HUDEP-2 (cell line): Measurements from ENCODE around the gene MINK1.
"Not testable (repeated sequence)": the region's sequence is repeated elsewhere in the genome, so short reads cannot be mapped to it uniquely, and the experiment has no call there.

Experiments
- DNase-seq, 76 experiments: peaks; one replicate each; lab custom pipeline; 2025; ENCODE audit not compliant: unreplicated experiment in 76 of 76; lab: John Stamatoyannopoulos, UW

Gene MINK1

DNA sequence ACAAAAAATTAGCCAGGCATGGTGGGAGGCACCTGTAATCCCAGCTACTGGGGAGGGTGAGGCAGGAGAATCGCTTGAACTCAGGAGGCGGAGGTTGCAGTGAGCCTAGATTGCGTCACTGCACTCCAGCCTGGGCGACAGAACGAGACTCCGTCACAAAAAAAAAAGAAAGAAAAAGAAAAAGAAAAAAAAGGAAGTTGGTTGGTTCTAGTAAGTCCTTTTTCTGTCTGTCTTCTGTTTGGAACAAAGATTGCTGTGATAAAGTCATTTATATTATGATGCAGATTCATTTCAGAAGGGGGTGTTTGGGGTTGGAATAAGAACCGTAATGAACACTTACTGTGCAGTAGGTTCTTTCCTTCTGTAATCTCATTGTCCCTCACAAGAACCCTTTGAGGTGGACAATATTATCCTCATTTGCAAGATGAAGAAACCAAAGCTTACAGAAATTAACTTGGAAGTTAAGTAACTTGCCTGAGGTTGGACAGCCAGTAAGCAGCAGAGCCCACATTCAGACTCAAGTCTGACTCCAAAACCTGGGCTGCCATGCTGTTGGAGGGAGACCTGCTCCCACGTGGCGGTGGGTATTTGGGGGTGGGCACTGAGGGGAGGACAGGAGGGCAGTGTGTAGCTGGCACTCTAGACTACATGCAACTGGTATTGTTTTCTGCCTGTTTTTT lies 10.3 kb downstream of the MINK1 start:
- no peak for DNase-seq

DNA sequence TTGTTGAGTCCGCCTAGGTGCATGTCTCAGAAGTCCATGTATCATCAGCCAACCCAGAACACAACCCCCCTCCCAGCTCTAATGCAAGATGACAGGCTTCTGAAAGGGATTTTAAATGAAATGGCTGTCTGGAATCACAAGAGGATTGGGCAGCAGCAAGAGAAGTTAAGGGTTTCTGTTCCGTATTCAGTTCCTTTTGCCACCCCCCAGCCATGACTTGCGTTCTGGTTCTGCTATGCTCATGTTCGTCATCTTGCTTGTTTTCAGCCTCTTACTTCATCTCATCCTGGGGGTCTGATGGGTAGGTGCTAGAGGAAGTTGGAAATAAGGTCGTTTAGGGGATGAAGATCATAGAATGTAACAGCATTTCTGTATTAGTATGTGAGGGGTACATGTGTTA lies 12.0 kb downstream of the MINK1 start:
- no peak for DNase-seq

DNA sequence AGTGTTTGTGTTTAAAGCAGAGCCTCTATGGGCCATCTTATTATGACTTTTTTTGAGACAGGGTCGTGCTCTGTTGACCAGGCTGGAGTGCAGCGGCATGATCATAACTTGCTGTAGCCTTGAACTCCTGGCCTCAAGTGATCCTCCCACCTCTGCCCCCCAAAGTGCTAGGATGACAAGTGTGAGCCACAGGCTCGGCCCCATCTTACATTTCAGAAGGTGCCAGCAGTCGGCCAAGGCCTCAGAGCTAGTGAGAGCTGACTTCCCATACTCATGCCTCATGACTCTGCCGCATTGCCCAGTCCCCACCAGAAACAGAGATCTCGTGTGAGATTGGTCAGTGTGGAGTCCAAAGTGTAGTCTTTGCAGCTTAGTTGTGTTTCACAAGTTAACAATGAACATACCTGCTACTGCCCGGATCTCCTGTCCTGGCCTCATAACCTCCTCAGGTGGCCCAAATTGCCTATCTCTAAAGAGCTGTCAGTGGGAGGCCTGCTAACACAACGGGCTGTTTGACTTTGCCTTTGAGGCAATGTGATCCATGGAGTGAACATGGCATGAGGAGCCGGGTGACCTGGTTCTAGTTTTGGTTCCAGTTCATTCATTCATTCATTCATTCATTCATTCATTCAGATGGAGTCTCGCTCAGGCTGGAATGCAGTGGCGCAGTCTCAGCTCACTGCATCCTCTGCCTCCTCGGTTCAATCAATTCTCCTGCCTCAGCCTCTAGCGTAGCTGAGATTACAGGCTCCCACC lies 13.7 kb downstream of the MINK1 start:
- no peak for DNase-seq

DNA sequence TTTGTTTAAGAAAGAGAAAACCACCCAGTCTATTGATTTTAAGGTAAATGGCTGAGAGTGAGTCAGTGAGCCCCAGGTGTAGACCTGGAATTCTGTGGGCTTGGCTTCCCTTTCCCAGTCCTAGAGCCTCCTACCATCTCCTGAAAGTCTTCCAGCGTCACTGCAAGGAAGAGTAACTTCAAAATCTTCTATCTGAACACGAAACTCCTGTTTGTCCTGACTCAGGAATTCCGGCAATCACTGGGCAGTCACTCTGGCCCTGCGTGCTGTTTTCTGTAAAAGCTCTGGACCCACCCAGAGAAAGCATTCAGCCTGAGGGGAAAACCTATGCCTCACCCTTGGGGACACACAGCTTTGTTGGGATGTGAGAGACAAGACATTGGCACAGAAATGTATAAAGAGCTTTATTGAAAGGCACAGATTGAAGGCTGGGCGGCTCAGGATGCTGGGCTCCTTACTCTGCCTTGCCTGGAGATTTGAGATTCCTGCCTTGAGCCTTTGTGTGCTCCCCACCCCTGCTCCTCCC lies 15.9 kb downstream of the MINK1 start:
- DNase-seq = no peak

GRCh38 chr17:4850246-4850645 lies 17.1 kb downstream of the MINK1 start:
- DNase-seq = no peak

GRCh38 chr17:4851084-4851483 lies 17.9 kb downstream of the MINK1 start:
- no peak for DNase-seq

GRCh38 chr17:4852567-4853207 lies 19.5 kb downstream of the MINK1 start:
- peak in 9 of 76 experiments; percentile 4 to 31 (median 13) for DNase-seq

DNA sequence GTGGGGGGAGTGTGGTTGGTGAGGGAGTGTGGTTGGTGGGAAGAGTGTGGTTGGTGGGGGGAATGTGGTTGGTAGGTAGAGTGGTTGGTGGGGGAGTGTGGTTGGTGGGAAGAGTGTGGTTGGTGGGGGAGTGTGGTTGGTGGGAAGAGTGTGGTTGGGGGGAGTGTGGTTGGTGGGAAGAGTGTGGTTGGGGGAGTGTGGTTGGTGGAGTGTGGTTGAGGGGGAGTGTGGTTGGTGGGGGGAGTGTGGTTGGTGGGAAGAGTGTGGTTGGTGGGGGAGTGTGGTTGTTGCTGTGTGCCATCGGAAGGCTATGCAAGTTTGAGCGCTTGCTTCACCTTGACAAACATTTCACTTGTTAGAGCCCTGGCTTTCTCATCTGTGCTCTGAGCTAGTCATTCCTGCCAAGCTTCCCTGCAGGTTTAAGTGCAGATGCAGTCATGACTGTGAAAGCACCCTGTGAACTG lies 20.1 kb downstream of the MINK1 start:
- no peak for DNase-seq

DNA sequence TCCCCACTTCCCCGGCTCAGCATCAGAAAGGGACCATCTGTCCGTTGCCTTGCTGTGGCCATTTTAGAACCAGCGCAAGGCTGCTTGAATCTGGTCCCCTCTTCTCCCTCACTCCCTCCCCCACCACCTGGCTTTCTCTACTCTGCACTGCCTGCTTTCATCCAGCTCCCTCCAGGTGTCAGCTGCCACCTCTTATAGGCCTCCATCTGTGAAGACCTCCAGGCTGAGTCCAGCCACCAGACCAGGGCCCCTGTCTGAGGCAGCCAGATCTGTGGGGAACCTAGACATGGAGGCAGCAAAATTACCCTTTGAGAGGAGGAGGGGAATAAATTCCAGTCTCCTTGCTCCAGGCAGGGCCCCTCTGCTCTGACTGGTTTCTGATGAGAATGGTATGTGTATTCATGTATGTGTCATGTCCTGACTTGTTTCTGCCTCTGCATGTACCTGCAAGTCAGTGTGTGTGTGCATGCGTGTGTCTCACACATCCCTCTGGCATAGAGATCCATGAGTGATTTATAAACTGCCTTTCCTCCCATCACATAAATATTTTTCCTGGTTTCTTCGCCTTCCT lies 21.1 kb downstream of the MINK1 start:
- DNase-seq = no peak

GRCh38 chr17:4856271-4856936 lies 23.3 kb downstream of the MINK1 start:
- DNase-seq = no peak

DNA sequence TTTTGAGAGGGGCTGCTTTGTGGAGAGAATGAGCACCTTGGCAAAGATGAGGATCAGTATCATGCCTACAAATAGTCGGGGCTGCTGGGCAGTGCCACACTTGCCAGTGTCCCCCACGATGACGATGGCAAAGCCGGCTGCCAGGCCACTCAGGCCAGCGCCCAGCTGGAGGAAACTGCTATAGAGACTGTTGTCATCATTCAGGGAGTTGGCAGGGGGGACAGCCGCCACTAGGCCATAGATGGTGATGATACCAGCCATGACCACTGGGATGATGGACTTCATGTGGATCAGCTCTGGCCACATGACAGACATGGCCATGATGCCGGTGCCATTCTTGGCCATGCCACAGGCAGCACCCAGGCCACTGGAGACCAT lies 23.8 kb downstream of the MINK1 start:
- no peak for DNase-seq

- DNase-seq = not testable (repeated sequence)
Observed at GRCh38 chr17:4857347-4857746, 24.2 kb downstream of the MINK1 start.

DNA sequence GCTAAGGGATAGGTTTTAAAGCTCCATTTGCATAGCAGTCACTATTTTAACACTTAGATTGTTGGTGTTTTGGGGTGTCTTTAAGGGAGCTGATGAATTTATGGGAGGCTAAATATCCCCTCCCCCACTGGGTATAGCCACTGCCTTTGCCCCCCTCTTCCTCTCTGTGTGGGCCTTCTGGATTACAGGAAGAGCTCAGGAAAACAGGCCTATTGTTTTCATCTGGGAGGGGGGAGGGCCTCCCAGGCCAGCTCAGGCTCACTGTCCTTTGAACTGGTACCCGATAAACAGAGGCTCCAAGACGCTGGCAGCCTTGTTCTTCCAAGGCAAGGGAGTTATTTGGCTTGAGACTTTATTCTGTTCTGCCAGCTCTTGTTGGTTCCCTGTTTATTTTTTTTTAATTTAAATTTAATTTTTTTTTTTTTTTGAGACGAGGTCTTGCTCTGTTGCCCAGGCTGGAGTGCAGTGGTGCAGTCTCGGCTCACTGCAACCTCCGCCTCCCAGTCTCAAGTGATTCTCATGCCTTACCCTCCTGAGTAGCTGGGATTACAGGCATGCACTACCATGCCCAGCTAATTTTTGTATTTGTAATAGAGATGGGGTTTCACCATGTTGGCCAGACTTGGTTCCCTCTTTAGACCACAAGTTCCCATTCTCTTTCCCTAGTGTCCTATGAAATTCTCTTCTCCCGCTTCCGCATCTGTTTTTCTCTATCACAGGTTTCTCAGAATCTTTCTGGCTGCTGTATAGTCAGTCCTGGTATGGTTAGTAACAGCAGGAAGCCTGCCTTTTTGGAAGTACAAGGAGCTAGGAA lies 25.1 kb downstream of the MINK1 start:
- DNase-seq = no peak

DNA sequence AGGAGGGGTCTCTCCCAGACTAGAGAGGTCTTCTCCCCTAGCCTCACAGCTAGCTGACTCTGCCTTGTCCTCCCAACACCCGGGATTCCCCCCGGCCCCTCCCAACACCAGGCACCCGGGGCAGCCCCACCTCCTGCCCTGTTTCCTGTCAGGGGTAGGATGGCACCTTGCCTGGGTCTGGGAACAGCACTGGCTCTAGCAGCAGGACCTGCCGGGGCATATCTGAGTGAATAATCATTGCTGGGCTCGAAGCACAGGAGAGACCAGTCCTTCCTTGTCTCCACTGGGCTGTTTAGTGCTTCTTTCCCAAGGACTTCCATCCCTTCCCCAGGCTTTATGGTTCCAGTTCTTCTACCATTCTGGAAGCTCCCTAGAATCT lies 25.7 kb downstream of the MINK1 start:
- DNase-seq = no peak

GRCh38 chr17:4859816-4860625 lies 26.9 kb downstream of the MINK1 start:
- DNase-seq = no peak

DNA sequence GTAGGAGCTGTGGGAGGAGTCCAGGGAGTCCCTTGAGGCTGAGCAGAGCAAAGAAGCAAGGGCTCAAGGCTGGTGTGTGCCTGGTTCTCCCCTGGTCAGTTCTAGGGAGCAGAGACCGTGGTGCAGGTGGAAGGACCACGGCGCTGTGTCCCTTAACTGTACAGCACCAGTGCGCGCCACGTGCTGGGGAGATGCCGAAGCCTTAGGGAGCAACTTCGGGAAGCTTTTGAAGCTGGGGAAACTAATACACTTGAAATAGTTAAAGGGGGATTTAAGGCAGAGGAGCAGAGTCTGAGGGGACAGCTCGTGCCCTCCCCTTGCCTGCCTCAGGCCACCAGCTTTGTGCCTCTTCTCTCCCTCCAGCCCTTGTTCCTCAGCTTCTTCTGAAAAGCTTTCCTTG lies 27.5 kb downstream of the MINK1 start:
- no peak for DNase-seq

- DNase-seq = no peak
Observed at GRCh38 chr17:4861052-4861451, 27.9 kb downstream of the MINK1 start.

- DNase-seq = no peak
Observed at GRCh38 chr17:4862720-4863119, 29.6 kb downstream of the MINK1 start.

GRCh38 chr17:4863321-4863720 lies 30.2 kb downstream of the MINK1 start:
- DNase-seq = no peak
